ENCODE measurements around the gene TNFRSF11A. TPM values are rescaled to one million over a fixed set of nuclear protein-coding genes. Genes with fewer than 3 reads are reported as not detected.

Gene TNFRSF11A
- total RNA-seq, 1 donor from 2014 or later, result 8.9 TPM

DNA sequence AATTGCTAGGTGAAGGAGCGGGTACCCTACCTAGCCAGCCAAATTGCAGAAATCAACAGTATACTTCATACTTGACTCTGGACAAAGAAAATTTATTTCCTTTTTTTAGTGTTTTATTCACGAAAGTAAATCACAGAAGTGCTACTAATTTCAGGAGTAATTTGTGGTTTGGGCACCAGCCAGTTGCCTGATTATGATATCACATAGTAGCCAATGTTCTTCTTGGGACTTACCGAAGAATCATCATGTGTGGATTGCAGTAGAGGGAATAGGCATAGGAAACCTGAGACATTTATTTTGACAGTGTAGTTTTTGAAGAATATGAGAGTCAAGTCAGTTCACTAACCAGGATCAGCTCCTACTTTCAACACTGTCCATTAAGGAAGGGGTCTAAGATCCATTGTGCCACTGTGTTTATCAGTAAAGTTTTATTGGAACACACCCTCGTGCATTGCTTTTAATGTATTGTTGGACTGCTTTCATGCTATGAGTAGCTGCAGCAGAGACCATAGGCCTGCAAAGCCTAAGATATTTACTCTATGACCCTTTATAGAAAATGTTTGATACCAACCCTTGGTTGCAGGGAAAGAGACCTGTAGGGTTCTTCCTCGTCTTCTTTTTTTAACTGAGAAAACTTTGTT, 32.1 kb downstream of the TNFRSF11A start:
- Histone ChIP-seq H3K9ac (ENCODE audit: low read depth in 1 of 3, low read length in 3 of 3) (no peak overlapping the region), H3K27me3 (ENCODE audit: control insufficient read depth in 3 of 3, insufficient read depth in 3 of 3, low read length in 3 of 3) (no peaks in the 10 kb centered on the region), H3K9me3 (ENCODE audit: control insufficient read depth in 3 of 3, low read length in 3 of 3) (no peaks in the 10 kb centered on the region), H3K4me3 (ENCODE audit: low read length in 3 of 3) (no peak overlapping the region), H3K36me3 (ENCODE audit: control insufficient read depth in 3 of 3, insufficient read depth in 3 of 3, low read length in 3 of 3) (no peaks in the 10 kb centered on the region), H3K4me1 (ENCODE audit: control insufficient read depth in 3 of 3, insufficient read depth in 3 of 3, low read length in 3 of 3) (no peaks in the 10 kb centered on the region), H3K27ac (ENCODE audit: low read depth, low read length) (no peak overlapping the region)

DNA sequence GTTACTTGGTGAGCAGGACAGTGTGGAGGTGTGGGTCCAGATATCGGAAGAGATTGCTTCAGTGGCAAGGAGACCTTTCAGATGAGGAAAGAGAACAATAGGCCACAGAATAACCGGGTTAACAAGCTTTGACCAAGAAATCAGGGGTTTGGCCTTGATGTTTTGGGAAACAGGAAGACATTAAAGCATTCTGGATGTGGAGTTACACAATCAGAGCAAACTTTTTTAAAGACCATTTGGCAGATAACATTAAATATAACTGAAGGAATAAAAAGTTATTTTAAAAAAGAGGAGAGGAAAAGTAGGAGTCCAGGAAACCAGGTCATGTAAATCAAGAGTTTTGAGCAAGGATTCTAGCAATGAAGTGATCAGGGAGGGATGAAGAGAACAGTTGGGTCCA, 35.7 kb downstream of the TNFRSF11A start:
- Histone ChIP-seq H3K9ac (ENCODE audit: low read depth in 1 of 3, low read length in 3 of 3) (no peak overlapping the region), H3K4me3 (ENCODE audit: low read length in 3 of 3) (no peak overlapping the region), H3K27me3 (ENCODE audit: control insufficient read depth in 3 of 3, insufficient read depth in 3 of 3, low read length in 3 of 3) (peaks cover 0 to 3% (median 0%) of the 10 kb centered on the region in 3 donors), H3K4me1 (ENCODE audit: control insufficient read depth in 3 of 3, insufficient read depth in 3 of 3, low read length in 3 of 3) (no peaks in the 10 kb centered on the region), H3K9me3 (ENCODE audit: control insufficient read depth in 3 of 3, low read length in 3 of 3) (no peaks in the 10 kb centered on the region), H3K36me3 (ENCODE audit: control insufficient read depth in 3 of 3, insufficient read depth in 3 of 3, low read length in 3 of 3) (no peaks in the 10 kb centered on the region), H3K27ac (ENCODE audit: low read depth, low read length) (no peak overlapping the region)

DNA sequence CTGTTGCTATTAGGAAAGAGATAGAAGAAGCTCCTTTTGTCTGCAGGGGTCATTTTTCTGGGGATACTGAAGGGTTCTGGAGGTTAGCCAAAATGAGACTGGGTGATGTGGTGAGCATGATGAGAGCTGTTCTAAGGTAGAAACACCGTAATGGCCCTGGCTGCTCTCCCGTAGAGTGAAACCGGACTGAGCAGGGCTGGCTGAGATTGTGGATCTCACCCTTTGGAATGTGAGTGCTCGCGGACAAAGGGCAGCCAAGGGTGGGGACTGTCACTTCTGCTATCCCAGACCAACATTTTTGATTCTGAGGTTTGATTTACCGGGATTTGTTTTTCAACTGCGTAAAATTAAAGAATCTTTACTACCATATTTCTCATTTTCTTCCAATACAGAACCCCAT, 36.2 kb downstream of the TNFRSF11A start:
- no peaks in the 10 kb centered on the region for H3K4me1 ChIP-seq (ENCODE audit: control insufficient read depth in 3 of 3, insufficient read depth in 3 of 3, low read length in 3 of 3)
- no peak overlapping the region for H3K27ac ChIP-seq (ENCODE audit: low read depth, low read length)
- no peaks in the 10 kb centered on the region for H3K9me3 ChIP-seq (ENCODE audit: control insufficient read depth in 3 of 3, low read length in 3 of 3)
- H3K9ac ChIP-seq (ENCODE audit: low read depth in 1 of 3, low read length in 3 of 3), result no peak overlapping the region
- H3K36me3 ChIP-seq (ENCODE audit: control insufficient read depth in 3 of 3, insufficient read depth in 3 of 3, low read length in 3 of 3), result no peaks in the 10 kb centered on the region
- H3K4me3 ChIP-seq (ENCODE audit: low read length in 3 of 3), result no peak overlapping the region
- peaks cover 0 to 3% (median 0%) of the 10 kb centered on the region in 3 donors for H3K27me3 ChIP-seq (ENCODE audit: control insufficient read depth in 3 of 3, insufficient read depth in 3 of 3, low read length in 3 of 3)

DNA sequence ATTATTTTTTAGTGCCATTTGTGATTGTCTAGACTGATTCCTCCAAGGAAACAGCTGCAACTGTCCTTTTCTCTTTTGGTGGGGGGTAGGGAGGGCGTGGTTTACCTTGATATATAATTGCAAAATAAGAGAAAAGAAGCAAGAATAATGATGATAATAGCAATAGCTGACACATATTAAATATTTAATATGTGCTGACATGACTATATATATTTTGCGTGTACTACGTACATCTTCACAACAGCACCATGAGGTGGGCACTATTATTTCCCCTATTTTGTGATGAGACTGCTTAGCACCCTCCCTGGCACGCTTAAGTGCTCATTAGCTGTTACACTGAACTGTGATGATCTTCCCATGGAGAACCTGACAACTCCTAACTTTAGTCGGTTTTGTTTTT, 39.4 kb downstream of the TNFRSF11A start:
- Histone ChIP-seq H3K4me3 (ENCODE audit: low read length in 3 of 3) (no peak overlapping the region), H3K4me1 (ENCODE audit: control insufficient read depth in 3 of 3, insufficient read depth in 3 of 3, low read length in 3 of 3) (no peaks in the 10 kb centered on the region), H3K36me3 (ENCODE audit: control insufficient read depth in 3 of 3, insufficient read depth in 3 of 3, low read length in 3 of 3) (no peaks in the 10 kb centered on the region), H3K9me3 (ENCODE audit: control insufficient read depth in 3 of 3, low read length in 3 of 3) (no peaks in the 10 kb centered on the region), H3K27ac (ENCODE audit: low read depth, low read length) (no peak overlapping the region), H3K27me3 (ENCODE audit: control insufficient read depth in 3 of 3, insufficient read depth in 3 of 3, low read length in 3 of 3) (peaks cover 0 to 4% (median 3%) of the 10 kb centered on the region in 3 donors), H3K9ac (ENCODE audit: low read depth in 1 of 3, low read length in 3 of 3) (no peak overlapping the region)

DNA sequence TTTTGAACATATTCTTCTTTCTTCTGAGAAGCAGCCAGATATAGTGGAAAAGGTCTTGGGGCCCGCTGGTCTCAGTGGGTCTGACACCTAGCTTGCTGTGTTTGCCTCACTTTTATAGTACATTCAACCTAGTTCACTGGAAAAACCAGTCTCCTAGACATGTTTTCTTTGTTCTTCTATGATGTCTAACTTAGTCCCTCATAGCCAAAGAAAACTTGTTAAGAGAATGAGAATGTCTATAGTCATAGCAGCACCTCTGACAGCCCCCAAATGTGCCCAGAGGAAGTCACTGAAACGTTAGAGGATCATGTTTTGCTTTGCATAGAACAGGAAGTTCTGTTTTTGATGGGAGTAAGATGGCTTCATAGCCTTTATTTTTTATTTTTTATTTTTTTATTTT, 40.3 kb downstream of the TNFRSF11A start:
- H3K4me3 ChIP-seq (ENCODE audit: low read length in 3 of 3), result no peak overlapping the region
- H3K27me3 ChIP-seq (ENCODE audit: control insufficient read depth in 3 of 3, insufficient read depth in 3 of 3, low read length in 3 of 3), result peaks cover 0 to 4% (median 3%) of the 10 kb centered on the region in 3 donors
- no peaks in the 10 kb centered on the region for H3K4me1 ChIP-seq (ENCODE audit: control insufficient read depth in 3 of 3, insufficient read depth in 3 of 3, low read length in 3 of 3)
- no peaks in the 10 kb centered on the region for H3K9me3 ChIP-seq (ENCODE audit: control insufficient read depth in 3 of 3, low read length in 3 of 3)
- H3K27ac ChIP-seq (ENCODE audit: low read depth, low read length), result no peak overlapping the region
- H3K36me3 ChIP-seq (ENCODE audit: control insufficient read depth in 3 of 3, insufficient read depth in 3 of 3, low read length in 3 of 3), result no peaks in the 10 kb centered on the region
- H3K9ac ChIP-seq (ENCODE audit: low read depth in 1 of 3, low read length in 3 of 3), result no peak overlapping the region

DNA sequence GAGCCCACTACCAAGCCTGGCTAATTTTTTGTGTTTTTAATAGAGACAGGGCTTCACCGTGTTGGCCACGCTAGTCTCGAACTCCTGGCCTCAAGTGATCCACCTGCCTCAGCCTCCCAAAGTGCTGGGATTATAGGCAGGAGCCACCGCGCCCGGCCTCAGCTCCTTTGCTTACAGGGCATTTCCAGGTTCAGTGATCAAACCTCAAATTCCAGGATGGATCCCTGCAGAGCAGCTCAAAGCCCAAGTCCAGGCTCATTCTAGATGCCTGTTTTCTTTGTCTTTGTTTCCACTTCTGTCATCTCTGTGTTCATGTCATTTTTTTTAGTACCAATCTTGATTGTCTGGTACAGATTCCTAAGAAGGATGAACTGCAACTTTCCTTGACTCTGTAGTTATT, 41.9 kb downstream of the TNFRSF11A start:
- no peaks in the 10 kb centered on the region for H3K4me1 ChIP-seq (ENCODE audit: control insufficient read depth in 3 of 3, insufficient read depth in 3 of 3, low read length in 3 of 3)
- no peaks in the 10 kb centered on the region for H3K9me3 ChIP-seq (ENCODE audit: control insufficient read depth in 3 of 3, low read length in 3 of 3)
- no peaks in the 10 kb centered on the region for H3K36me3 ChIP-seq (ENCODE audit: control insufficient read depth in 3 of 3, insufficient read depth in 3 of 3, low read length in 3 of 3)
- no peak overlapping the region for H3K27ac ChIP-seq (ENCODE audit: low read depth, low read length)
- peaks cover 0 to 4% (median 3%) of the 10 kb centered on the region in 3 donors for H3K27me3 ChIP-seq (ENCODE audit: control insufficient read depth in 3 of 3, insufficient read depth in 3 of 3, low read length in 3 of 3)
- no peak overlapping the region for H3K4me3 ChIP-seq (ENCODE audit: low read length in 3 of 3)
- H3K9ac ChIP-seq (ENCODE audit: low read depth in 1 of 3, low read length in 3 of 3), result no peak overlapping the region

DNA sequence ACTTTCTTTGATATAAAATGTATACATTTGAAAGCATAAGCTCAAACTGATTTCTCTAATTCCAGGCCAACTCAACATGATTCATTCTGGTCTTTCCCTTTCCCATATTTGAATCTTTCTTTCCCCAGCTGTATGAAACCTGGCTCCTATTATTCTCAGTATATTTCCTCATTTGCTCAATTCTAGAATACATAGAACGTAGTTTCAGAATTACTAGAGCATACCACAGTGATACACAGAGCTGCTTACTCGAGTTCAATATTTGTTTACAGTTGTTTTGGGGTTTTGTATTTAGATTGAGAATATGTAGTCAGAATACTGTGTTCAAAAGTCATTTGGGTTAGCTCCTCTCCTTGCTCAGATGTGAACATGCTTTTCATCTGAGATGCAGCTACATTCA, 43.0 kb downstream of the TNFRSF11A start:
- H3K36me3 ChIP-seq (ENCODE audit: control insufficient read depth in 3 of 3, insufficient read depth in 3 of 3, low read length in 3 of 3), result no peaks in the 10 kb centered on the region
- peaks cover 0 to 4% (median 3%) of the 10 kb centered on the region in 3 donors for H3K27me3 ChIP-seq (ENCODE audit: control insufficient read depth in 3 of 3, insufficient read depth in 3 of 3, low read length in 3 of 3)
- H3K4me3 ChIP-seq (ENCODE audit: low read length in 3 of 3), result no peak overlapping the region

DNA sequence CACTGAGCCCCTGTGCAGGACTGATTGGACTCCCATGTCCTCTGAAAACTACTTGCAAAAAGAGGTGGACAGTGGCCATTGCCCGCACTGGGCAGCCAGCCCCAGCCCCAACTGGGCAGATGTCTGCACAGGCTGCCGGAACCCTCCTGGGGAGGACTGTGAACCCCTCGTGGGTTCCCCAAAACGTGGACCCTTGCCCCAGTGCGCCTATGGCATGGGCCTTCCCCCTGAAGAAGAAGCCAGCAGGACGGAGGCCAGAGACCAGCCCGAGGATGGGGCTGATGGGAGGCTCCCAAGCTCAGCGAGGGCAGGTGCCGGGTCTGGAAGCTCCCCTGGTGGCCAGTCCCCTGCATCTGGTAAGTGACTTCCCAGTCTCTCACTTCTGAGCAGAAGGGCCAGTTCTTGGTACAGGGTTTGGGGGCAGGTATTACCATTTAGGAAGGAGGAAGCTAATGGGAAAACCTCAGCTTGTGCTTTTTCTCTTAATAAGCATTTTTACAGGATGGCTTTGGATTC, 44.1 kb downstream of the TNFRSF11A start:
- Histone ChIP-seq H3K4me1 (ENCODE audit: control insufficient read depth in 3 of 3, insufficient read depth in 3 of 3, low read length in 3 of 3) (no peaks in the 10 kb centered on the region), H3K36me3 (ENCODE audit: control insufficient read depth in 3 of 3, insufficient read depth in 3 of 3, low read length in 3 of 3) (no peaks in the 10 kb centered on the region), H3K4me3 (ENCODE audit: low read length in 3 of 3) (no peak overlapping the region), H3K9ac (ENCODE audit: low read depth in 1 of 3, low read length in 3 of 3) (no peak overlapping the region), H3K27me3 (ENCODE audit: control insufficient read depth in 3 of 3, insufficient read depth in 3 of 3, low read length in 3 of 3) (peaks cover 0 to 4% (median 1%) of the 10 kb centered on the region in 3 donors), H3K9me3 (ENCODE audit: control insufficient read depth in 3 of 3, low read length in 3 of 3) (no peaks in the 10 kb centered on the region), H3K27ac (ENCODE audit: low read depth, low read length) (no peak overlapping the region)

More for the DNA sequence above, 43.0 kb downstream of the TNFRSF11A start:
- no peak overlapping the region for H3K9ac ChIP-seq (ENCODE audit: low read depth in 1 of 3, low read length in 3 of 3)
- H3K9me3 ChIP-seq (ENCODE audit: control insufficient read depth in 3 of 3, low read length in 3 of 3), result no peaks in the 10 kb centered on the region
- no peaks in the 10 kb centered on the region for H3K4me1 ChIP-seq (ENCODE audit: control insufficient read depth in 3 of 3, insufficient read depth in 3 of 3, low read length in 3 of 3)
- H3K27ac ChIP-seq (ENCODE audit: low read depth, low read length), result no peak overlapping the region

DNA sequence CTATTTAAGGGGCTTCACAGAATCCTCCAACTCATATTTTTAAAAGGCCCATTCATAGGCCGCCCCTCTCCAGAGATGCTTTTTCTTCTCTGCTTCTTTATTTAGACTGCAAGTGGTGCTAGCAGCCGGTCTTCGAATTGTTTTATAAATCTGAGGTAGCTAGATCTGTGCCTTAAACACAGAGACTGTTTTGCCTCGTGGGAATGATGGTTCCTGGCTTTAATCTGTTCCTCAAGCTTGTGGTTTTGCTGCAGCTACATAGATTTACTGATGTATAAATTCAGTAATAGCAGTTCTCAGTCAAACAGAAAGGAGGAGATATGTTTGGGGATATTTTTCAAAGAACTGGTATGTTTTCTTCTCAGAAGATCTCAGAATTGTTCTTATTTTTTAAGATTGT, 45.3 kb downstream of the TNFRSF11A start:
- Histone ChIP-seq H3K9me3 (ENCODE audit: control insufficient read depth in 3 of 3, low read length in 3 of 3) (no peaks in the 10 kb centered on the region), H3K27ac (ENCODE audit: low read depth, low read length) (no peak overlapping the region), H3K9ac (ENCODE audit: low read depth in 1 of 3, low read length in 3 of 3) (no peak overlapping the region), H3K27me3 (ENCODE audit: control insufficient read depth in 3 of 3, insufficient read depth in 3 of 3, low read length in 3 of 3) (peaks cover 0 to 4% (median 0%) of the 10 kb centered on the region in 3 donors), H3K36me3 (ENCODE audit: control insufficient read depth in 3 of 3, insufficient read depth in 3 of 3, low read length in 3 of 3) (no peaks in the 10 kb centered on the region), H3K4me1 (ENCODE audit: control insufficient read depth in 3 of 3, insufficient read depth in 3 of 3, low read length in 3 of 3) (no peaks in the 10 kb centered on the region), H3K4me3 (ENCODE audit: low read length in 3 of 3) (no peak overlapping the region)

DNA sequence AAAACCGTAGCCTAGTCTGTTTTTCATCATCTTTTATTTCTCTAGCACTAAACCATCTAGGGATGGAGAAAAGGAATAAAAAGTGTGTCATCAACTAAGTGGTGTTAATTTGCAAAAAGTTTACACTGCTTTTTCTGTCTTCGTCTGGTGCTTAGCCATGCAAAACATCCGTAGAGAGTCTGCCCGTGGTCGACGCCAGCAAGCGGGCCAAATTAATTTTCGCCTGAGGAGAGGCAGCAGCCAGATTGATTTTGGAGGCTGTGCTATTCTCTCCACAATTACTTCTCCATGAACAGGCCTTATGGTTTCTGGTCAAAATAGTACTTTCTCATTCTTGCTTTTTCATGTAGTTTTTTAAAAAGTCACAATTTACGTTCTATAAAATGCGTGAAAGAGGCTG, 46.3 kb downstream of the TNFRSF11A start:
- Histone ChIP-seq H3K27me3 (ENCODE audit: control insufficient read depth in 3 of 3, insufficient read depth in 3 of 3, low read length in 3 of 3) (peaks cover 0 to 4% (median 0%) of the 10 kb centered on the region in 3 donors), H3K9ac (ENCODE audit: low read depth in 1 of 3, low read length in 3 of 3) (no peak overlapping the region), H3K27ac (ENCODE audit: low read depth, low read length) (no peak overlapping the region)

More for the DNA sequence above, 46.3 kb downstream of the TNFRSF11A start:
- no peak overlapping the region for H3K4me3 ChIP-seq (ENCODE audit: low read length in 3 of 3)
- no peaks in the 10 kb centered on the region for H3K36me3 ChIP-seq (ENCODE audit: control insufficient read depth in 3 of 3, insufficient read depth in 3 of 3, low read length in 3 of 3)
- no peaks in the 10 kb centered on the region for H3K4me1 ChIP-seq (ENCODE audit: control insufficient read depth in 3 of 3, insufficient read depth in 3 of 3, low read length in 3 of 3)
- no peaks in the 10 kb centered on the region for H3K9me3 ChIP-seq (ENCODE audit: control insufficient read depth in 3 of 3, low read length in 3 of 3)

All from skeletal muscle tissue (tissue), 4 donors.